Endothelial cell of umbilical vein (primary cell): ENCODE measurements around the gene B9D2.

Experiments
- CTCF ChIP-seq, 2 donors: IDR thresholded peaks; 1 replicate in 1 of 2; 2 replicates in 1 of 2; pipeline ENCODE4 v1.5.1; 2011; ENCODE audit warnings: low read length in 2 of 2, mild to moderate bottlenecking in 2 of 2, moderate library complexity in 2 of 2, control low read depth in 1 of 2, inconsistent platforms in 1 of 2, low read depth in 1 of 2; ENCODE audit not compliant: insufficient read depth in 1 of 2; ENCODE audit errors: extremely low read depth in 1 of 2
- FOS ChIP-seq: IDR thresholded peaks from 2 replicates; pipeline ENCODE4 v1.6.1; 2011; ENCODE audit warnings: mild to moderate bottlenecking, low read length, moderate library complexity, borderline replicate concordance; ENCODE audit not compliant: insufficient read depth
- GATA2 ChIP-seq: IDR thresholded peaks from 2 replicates; pipeline ENCODE4 v1.7.0; 2011; ENCODE audit warnings: low read depth, mild to moderate bottlenecking, moderate library complexity, mixed read lengths, low read length; ENCODE audit not compliant: insufficient read length, insufficient read depth
- JUN ChIP-seq: IDR thresholded peaks from 2 replicates; pipeline ENCODE4 v1.6.1; 2011; ENCODE audit warnings: borderline replicate concordance, low read depth; ENCODE audit not compliant: insufficient read length, insufficient read depth
- MYC ChIP-seq: IDR thresholded peaks from one replicate; pipeline ENCODE4 v1.6.1; 2011; ENCODE audit warnings: mild to moderate bottlenecking, low read depth, low read length
- POLR2A ChIP-seq: IDR thresholded peaks from 2 replicates; pipeline ENCODE4 v1.6.1; 2012; ENCODE audit warnings: low read depth, mild to moderate bottlenecking, control low read depth, low read length

- TF ChIP-seq POLR2A (peak; percentile 13), CTCF (IDR thresholded peaks at IDR 0.05; ENCODE audit: extremely low read depth in 1 of 2, insufficient read depth in 1 of 2, low read depth in 1 of 2, low read length in 2 of 2) (no peak), JUN (no peak), GATA2 (no peak), FOS (no peak), MYC (no peak)
These were observed 31.5 kb downstream of the B9D2 start for GRCh38 chr19:41332468-41332867.
